ENCODE data around the gene LTBP3. TPM values are rescaled to one million over a fixed set of nuclear protein-coding genes. Genes with fewer than 3 reads are reported as not detected.
A peak's percentile ranks its signal among the peaks of the same experiment; 100 is the strongest.
"Not testable (repeated sequence)": the region's sequence is repeated elsewhere in the genome, so short reads cannot be mapped to it uniquely, and the experiment has no call there.

LTBP3 gene
- total RNA-seq, 1 experiment from 2014 or later, result 27.3 TPM

DNA sequence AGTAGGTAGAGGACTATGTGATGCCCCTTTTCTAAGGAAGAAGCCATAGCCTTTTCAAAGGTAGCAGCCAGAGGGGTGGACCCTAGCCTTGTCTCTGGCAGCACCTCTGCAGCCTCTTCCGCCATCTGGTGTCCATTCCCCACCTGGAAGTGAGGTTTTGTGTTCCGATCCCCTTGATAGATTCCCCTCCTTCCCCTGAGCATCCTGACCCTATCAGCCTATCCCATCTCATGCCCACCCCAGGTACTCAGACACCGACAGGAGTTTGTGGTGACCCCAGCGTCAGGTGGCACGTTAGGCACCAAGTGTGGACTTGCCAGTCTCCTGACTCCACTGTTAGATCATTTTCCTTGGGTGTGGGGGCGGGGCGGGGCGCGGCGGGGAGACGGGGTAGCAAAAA lies 13.8 kb upstream of the LTBP3 start:
- DNase-seq (ENCODE audit: low read depth), result peak; percentile 74

DNA sequence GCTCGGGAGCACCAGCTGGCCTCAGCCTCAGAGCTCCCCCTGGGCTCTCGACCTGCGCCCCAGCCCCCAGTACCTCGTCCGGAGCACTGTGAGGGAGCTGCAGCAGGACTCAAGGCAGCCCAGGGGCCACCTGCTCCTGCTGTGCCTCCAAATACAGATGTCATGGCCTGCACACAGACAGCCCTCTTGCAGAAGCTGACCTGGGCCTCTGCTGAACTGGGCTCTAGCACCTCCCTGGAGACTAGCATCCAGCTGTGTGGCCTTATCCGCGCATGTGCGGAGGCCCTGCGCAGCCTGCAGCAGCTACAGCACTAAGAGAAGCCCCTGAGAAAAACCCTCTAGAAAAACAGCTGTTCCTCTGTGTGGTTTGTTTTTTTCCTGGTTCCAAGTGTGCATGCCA lies 13.3 kb upstream of the LTBP3 start:
- DNase-seq (ENCODE audit: low read depth), result no peak

DNA sequence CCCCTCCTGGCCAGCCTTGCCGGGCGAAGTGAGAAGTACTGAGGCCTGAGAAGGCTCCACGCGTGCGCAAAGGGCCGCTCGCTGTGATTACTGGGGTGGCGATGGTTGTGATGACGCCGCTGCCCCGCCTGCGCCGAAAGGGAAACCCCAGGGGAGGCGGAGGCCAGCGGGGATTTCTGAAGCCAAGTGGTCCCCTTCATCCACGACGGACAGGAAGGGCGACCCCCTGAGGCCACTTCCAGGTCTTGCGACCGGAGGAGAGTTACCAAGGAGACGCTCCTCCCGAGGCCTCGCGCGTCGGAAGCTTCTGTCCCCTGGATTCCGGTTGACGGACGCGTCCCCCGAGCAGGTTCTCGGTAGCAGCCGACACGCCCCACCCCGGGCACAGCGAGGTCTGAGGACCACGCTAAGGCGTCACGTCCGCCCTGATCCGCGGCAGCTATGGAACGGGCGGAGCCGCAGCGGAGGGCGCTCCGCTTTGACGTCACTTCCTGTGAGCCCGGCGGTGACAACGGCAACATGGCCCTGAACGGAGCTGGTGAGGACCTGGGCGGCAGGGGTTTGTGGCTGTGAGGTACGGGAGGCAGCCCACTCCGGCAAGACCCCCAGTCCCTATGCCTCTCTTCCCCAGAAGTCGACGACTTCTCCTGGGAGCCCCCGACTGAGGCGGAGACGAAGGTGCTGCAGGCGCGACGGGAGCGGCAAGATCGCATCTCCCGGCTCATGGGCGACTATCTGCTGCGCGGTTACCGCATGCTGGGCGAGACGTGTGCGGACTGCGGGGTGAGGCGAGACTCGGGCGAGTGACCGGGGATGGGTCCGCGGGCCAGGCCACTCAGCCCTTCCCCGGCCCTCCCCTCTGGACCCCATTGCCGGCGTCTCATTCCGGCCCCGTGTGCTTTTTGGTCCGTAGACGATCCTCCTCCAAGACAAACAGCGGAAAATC lies 12.1 kb upstream of the LTBP3 start, which contains the start of gene ZNRD2:
Gene ZNRD2, plus strand, starts transcription at position 505 of the 946 bp plus-strand sequence. Its CDS starts 15 bp downstream, at position 520.
- peak; percentile 98 for DNase-seq (ENCODE audit: low read depth)

DNA sequence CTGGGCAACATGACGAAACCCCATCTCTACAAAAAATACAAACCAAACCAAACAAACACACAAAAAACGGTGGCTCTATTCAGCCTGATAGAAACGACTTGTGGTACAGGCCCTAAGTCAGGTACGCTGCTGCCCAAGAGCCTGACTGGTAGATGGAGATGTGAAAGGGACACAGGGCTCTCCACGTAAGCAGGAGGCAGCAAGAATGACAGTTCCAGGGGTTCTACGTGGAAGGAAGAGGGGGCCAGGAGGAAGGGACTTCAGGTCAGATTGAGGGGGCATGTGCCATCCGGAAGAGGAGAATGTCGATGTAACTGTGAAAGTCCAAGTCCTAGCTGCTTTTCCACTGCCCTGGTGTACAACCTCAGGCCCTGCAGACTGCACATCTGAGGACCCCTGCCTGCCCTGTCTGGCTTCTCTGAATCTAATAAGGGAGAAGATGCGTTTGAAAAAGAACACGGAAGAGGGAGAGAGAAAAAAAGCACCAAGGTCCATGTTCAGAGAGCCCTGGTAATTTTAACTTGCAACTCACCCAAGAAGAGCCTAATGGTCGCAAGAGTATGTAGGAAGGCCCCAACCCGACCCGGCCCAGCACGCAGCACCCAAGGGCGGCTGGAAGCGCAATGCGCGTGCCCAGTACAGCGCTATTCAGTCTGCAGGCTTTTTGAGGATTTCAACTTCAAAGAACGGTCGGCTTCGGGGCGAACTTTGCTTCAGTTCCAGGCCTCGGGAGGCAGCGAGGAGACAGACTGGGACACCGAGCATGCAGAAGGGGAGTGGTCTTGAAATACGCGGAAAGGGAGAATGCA lies 11.2 kb upstream of the LTBP3 start:
- DNase-seq (ENCODE audit: low read depth), result no peak

DNA sequence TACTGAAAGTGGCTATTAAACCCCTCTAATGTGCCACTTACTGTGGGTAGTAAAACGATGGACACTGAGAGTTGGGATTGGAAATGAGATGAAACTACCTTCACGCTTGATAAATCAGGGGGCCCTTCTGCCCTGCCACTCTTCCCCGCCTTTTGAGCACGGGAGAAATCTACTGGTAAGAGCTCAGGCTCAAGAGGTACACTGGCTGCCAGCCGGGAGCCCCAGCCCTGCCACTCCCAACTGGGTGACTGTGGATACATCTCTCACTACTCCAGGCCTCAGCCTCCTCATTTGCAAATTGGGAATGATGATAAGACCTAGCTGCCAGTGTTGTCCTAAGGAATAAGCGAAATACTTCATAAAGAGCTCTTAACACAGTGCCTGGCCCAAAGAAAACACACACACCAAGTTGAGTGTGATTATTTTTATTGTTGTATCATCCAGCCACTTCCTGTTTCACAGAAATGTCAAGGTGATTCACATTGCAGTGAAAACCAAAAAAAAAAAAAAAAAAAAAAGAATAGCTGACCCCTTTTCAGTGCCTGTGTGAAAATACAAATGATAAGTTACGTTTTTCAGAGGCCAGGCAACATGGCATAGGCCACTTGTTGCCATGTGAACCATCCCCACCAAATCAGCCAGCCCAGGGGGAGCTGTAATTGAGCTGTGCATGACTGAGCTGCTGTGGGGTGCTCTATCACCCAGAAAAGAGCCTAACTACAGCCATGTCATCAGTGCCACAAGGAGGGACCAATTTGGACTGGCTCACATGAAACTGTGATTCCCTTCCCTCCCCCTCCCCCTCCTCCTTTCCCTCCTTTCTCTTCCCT lies 7.7 kb upstream of the LTBP3 start:
- peak; percentile 66 for DNase-seq (ENCODE audit: low read depth)

DNA sequence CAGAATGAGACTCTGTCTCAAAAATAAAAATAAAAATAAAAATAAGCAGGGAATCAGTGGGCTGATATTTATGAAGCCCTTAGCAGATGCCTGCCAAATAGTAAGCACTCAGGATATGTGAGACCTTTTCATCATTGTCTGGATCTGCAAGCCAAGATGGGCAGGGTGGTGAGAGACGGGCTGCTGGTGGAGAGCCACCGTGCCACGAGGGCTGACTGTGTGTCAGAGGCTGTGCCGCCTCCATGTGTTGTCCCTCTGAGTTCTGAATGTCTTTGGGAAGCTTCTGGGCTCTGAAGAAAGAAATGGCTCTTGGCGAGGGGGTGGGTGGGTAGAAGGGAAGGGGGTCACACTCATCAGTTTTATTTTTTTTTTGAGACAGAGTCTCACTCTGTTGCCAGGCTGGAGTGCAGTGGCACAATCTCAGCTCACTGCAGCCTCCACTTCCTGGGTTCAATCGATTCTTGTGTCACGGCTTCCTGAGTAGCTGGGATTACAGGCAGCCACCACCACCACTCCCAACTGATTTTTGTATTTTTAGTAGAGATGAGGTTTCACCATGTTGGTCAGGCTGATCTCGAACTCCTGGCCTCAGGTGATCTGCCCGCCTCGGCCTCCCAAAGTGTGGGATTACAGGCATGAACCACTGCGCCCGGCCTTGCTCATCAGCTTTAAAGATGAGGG lies 6.9 kb upstream of the LTBP3 start:
- not testable (repeated sequence) for DNase-seq (ENCODE audit: low read depth)

DNA sequence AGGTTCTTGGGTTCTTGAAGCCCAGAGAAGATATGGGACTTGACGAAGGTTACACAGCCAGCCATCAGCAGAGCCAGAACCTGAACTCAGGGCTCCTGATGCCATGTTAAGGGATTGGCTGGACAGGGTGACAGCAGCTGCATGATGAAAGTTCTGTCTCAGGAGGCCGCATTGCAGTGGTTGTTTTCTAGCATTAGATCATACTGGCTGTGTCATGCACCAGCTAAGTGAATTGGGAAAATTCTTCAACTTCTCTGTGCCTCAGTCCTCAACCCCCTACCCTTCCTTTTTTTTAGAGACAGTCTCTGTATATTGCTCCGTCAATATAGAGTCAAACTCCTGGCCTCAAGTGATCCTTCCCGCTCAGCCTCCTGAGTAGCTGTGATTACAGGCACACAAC lies 5.4 kb upstream of the LTBP3 start:
- no peak for DNase-seq (ENCODE audit: low read depth)

DNA sequence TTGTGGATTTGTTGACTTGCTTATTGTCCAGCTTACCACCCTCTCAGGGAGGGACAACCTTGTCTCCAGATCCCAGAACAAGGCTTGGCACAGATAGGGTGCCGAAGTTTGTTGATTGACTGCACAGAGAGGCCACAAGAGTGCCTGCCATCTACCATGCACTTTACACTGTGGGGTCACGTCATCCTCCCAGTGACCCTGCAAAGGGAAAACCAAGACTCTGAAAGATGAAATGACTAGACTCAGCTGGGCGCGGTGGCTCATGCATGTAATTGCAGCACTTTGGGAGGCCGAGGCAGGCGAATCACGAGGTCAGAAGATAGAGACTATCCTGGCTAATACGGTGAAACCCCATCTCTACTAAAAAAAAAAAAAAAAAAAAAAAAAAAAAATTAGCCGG lies 4.6 kb upstream of the LTBP3 start:
- no peak for DNase-seq (ENCODE audit: low read depth)

DNA sequence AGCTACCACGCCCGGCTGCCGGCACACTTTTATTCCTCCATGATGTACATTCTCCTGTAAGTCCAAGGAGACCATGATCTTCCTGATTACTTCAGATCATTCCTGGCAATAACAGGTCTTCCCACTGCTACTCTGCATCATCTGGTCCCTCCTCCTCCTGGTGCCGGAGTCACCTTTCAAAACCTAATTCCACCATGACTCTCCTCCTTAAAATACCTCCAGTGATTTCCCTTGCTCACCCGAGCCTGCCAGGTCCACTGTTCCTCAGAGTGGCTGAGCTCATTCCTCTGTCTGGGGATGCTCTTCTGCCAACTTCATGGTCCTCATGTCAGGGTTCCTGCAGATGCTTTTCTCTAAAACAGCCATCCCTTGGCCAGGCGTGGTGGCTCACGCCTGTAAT lies 3.9 kb upstream of the LTBP3 start:
- DNase-seq (ENCODE audit: low read depth), result no peak

DNA sequence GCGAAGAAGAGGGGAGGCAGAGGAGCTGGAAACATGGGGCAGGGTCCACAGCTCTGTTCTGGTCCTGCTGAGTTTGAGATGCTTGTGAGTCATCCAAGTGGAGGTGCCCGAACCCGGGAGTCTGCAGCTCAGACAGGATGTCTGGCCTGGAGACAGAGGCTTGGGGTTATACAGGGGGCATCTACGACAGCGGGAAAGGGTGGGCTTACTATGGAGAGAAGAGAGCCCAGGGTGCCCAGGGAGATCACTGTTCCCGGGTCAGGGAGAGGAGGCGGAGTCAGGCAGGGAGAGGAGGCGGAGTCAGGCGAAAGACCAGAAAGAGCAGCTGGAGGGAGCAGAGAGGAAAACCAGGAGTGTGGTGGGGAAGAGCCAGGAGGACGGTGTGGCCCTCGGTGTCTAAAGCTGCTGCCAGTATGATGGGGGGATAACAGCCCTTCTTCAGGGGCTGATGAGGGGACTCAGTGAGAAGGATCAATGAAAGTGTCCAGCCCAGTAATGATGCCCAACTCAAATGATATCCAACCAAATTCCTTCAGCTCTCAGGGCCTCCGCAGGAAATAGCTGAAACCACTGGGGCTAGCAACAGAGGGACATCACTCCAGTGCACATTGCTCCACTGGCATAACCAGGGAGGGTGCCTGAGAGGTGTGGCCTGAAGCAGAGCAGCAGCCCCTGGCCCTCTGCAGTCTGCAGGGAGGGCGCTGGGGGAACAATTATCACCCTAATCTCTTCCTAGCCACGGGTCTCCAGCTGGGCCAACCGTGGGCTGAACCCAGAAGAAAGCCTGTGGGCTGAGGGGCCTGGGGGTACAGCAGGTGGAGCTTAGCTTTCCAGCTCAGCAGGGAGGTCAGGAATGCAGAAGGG lies 2.6 kb upstream of the LTBP3 start:
- DNase-seq (ENCODE audit: low read depth), result peak; percentile 85

DNA sequence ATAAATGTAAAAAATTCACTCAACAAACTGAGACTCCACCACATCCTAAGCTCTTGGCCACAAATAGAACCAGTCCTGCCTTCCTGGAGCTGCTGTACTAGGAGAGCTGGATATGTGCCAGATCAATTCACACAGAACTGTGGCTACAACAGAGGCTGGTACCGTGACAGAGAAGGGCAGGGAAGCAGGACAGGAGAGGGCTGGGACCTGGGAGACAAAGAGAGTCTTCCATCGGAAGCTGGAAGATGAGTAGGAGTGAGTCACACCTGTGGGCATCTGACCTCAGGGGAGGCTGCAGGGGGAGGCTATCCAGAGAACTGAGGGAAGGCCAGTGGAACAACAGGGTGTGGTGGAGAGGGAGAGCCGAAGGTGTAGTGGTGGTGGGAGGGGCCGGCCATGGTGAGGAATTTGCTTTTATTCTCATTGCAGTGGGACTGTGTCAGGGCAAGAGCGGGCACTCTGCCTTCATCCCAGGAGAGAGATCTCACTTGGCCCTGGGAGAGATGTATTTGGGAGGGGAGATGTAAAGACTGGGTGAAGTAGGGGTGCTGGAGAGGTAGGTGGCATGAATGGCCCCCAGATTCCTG lies 1.9 kb upstream of the LTBP3 start:
- peak; percentile 93 for DNase-seq (ENCODE audit: low read depth)

DNA sequence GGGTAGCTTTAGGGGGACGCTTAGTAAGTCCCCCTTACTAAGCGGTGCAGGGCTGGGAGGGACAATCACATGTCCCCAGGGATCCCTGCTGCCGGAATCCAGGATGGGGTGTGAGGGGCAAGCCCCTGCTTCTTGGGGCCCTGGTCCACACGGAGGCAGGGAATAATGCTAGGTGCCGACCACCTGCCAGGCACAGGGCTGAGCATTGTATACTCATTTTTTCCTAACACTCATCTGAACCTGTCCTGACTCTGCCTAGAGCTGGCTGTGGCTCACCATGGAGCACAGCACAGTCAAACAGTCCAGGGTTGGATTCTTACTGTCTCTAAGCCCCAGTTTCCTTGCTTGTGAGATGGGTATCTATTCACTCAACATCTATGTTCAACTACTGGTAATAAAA lies 1.4 kb upstream of the LTBP3 start:
- no peak for DNase-seq (ENCODE audit: low read depth)

DNA sequence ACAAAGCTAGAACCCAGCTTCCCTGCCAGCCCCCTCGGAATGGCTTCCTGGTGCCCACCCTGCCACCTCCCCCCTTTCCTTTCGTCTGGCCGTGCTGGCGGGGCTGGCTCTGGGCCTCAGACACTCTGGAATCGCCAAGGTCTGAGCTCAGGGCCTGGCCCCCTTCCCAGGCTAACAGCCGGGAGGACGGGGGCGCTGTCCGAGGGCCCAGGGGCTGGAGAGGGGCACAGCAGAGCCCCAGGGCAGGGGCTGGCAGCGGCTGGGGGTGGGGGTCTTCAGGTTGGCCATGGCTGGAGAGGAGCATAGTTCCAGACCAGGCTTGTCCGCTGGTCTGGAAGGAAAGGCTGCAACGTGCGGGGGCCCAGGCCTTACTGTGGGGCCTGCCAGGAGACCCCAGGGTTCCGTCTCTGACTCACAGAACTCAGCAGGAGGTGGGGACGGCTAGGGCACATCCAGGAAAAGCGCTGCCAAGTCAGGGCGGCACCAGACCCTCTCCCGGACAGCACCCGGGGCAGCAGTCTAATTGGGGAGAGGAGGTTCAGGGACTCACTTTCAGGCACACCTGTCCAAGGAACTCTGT lies 861 bp upstream of the LTBP3 start:
- peak; percentile 50 for DNase-seq (ENCODE audit: low read depth)

DNA sequence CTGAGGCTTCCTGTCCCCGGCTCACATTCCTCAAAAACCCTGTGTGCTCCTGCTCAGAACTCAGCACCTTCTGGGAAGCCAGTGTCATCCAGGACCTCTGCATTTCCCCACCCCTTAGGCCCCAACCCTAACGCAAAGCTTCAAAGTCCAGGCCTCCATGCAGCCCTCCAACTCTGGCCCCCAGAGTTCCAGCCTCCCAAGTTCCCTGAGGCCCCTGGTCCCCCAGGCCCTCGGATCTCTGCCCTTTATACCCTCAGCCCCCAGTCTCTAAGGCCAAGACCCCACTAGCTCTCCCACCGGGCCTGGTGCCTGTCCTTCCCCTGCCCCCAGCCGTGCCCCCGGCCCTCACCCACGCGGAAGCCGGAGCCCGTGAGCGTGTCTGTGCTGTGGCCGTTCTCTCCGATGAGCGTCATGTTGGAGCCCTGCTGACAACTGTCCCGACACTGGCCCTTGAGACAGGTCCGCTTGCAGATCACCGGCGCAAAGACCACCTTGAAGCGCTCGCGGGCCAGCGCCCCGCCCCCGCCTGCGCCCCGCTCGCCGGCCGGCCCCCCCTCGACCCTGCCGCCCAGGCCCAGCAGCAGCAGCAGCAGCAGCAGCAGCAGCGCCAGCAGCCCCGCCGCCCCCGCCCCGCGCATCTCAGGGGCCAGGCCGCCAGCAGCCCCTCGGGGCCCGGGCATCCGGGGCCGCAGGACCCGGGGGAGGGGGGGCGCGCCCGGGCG lies 718 bp downstream of the LTBP3 start:
- no peak for DNase-seq (ENCODE audit: low read depth)

DNA sequence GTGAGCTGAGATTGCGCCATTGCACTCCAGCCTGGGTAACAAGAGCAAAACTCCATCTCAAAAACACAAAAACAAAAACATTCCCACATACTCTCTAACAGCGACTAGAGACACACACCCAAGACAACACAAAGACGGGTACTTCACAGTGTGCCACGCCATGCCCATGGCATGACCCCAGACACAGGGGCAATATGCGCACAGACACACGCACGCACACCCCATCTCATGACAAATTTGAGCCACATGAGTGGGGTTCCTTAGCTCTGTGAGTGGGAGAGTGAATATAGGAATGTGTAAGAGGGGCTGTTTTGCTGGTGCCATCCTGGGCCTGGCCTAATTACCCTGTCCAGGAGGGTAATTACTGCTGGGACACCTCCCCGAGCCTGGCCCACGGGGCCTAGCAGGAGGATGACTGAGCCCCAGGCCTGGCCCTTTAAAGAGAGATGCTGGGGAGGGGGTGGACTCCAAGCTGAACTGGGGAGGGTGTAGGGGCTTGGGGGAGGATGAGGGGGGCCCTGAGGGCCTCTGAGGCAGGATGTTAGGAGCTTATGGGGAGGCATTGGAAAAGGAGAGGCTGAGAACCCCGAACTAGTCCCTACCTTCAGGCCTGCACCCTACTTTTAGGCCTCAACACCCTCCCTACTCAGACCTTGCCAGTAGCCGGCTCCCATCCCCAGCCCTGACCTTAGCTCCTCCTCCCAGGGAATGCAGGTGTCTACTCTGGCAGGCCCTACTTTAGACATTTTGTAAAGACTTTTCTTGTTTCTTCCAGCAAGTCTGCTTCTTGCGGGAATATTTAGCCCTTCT lies 1.5 kb downstream of the LTBP3 start:
- peak; percentile 48 for DNase-seq (ENCODE audit: low read depth)

DNA sequence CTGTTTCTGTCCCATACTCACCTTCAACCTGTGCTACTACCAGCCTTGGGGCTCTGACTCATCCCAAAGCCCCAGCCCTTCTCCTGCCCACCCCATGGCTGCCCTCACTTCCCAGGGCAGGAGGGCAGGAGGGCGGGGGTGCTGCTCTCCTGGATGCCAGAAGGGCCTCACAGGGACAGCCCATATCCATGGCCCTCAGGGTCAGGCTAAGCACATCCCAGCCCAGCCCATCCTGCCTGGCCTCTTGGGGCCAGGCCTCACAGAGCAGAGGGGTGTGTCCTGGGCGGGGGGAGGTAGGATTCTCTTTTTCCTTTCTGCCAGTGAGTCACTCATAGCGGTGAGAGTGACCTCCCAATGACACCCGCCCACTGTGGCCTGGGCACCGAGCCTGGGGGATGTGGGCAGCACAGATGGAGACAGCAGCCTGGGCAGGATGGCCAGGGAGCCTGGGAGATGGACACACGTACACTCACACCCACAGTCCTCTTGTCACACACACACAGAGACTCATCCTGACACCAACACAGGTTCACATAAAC lies 2.4 kb downstream of the LTBP3 start:
- peak; percentile 98 for DNase-seq (ENCODE audit: low read depth)

DNA sequence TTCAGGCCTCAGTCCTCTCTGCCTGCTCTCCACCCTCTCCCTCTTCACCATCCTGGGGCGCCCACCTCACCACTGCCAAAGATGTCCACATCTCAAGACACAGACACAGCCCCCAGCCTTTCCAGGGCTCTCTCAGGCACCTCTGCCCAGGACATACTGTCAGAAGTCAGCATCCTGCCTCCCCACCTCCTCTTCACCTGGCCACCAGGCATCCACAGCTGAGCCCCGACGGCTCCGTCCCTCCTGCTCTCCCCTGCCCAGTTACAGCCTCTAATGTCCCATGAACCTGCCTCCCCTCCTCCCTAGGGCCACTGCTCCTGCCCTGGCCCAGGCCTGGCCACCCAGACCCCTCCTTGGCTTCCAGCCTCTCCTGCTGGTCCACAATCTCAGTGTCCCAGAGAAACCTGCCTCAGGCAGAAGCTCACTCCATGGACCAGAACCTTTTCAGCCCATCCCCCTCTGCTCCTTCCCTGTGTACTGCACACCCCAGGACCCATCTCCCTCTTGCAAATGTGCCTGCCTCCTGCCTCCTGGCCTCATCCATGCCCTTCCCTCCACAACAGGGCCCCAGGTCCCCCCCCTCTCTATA lies 3.2 kb downstream of the LTBP3 start:
- DNase-seq (ENCODE audit: low read depth), result no peak

Data from M059J (cell line).